ENCODE results near the gene PARD3.

The PARD3 gene

DNA sequence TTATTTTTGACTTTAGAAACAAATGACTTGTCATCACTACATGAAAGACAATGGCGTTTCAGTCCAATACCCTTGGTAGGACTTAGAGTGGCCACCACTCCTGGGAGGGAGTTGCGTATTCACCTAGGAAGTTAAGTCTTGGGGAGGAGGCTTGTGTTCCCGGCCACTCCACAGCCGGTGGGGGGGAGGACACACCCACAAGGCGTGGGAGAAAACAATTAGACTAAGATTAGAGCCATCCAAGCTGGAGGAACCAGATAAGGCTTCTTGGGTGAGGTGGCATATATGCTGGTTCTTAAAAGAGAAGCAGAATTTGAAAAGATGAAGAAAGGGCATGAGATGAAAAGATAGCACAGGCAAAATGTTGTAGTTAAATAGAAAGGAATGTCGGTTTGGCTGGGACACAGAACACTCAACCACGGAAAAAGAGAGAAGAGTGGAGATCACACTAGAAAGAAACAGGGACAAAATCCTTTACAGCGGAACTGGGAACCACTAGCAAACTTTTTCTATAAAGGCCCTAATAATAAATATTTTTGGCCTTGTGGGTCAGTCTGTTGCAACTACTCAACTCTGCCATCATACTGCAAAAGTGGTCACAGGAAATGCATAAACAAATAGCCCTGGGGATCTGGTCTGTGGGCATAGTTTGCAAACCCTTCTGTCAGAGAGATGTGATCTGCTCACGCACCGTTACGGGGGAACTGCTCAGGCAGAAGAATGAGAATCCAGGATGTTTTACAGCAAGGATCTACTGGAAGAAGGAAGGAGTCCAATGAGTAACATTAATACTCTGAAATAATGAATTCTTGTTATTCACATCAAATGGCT lies 651.8 kb downstream of the PARD3 start:
- DNase-seq (ENCODE audit: low read depth in 2 of 2): no peak

DNA sequence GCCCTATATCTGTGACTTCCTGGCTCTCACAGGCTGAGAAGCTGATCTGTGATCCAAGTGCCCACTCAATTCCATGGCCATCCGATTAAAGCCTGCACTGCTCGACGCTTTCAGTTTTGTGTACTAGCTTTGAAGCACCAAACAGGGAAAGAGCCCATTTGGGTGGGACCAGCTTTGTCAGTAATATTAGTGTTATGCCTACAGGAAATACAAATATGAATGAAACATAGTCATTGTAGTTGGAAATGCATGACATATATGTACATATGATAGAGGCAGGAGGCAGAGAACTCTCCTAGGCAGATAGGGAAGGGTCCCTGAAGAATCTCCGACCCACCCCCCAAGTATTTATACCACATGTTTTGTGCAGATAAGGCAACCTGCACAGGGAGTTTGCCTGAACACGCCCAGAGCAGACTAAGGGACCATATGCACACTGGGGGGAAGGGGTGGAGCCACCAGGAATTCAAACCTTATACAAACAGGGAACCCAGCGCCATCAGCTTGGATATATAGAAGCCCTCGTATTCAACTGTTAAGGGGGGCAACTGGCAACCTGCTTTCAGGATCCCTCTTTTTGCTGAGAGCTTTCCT lies 653.2 kb downstream of the PARD3 start:
- DNase-seq (ENCODE audit: low read depth in 2 of 2): no peak

DNA sequence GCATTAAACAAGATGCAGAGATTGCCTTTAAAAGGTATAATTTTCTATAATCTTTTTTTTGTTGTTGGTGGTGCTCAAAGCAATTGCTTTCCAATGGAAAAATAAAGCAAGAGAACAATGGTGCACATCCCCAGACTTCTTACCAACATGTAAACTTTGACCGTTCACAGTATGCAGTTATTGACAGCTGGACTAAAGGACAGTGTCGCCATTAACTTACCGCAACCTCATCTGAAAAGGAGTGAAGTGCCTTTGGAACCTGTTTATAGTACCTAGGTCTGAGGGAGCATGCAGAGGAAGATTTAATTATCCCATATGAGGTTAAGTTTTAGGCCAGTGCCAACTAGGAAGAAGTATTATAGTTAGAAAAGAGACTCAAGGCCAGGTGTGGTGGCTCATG lies 654.5 kb downstream of the PARD3 start:
- no peak for DNase-seq (ENCODE audit: low read depth in 2 of 2)

DNA sequence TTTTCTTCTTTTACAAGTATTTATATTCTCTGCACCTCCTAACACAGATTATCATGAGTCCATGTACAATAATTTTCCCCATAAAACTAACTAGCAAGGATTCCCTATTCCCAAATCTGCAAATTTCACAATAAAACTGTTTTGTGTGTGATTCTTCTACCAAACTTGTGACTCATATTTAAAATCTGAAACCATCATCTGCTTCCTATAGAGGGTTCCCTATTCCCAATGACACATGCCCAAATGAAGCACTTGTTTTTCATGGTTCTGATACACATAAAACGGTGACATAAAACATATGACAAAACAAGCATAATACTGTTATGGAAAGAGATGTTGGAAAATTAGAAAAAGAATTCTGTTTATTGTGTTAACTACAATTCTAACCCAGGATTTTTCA lies 657.6 kb downstream of the PARD3 start:
- DNase-seq (ENCODE audit: low read depth in 2 of 2): no peak

DNA sequence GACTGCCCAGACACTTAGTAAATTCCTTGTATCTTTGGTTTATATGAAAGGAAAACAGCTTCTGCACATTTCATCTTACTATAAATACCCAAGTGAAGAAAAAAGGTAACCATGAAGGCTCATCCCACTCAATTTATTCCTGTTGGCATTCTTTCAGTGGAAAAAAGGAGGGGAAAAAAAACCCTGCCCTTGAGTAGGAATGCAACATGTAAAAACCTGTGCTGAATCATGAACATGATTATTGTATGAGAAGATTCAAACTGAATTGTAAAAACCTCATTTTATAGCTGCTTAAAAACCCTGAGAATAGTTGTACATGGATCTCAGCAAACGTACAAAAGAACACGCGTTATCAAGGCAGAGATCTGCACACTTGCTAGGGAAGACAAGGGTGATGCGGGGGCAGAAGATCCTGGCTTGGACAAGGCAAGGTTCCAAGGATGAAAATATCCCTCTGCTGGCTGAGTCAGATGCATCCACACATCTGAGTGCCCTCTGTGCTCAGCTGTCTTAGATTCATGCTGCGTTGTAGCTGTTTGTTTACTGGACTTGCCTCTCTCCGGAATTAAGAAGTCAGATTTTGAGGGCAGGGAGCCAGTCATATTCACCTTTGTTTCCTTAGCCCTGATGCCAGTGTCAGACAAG lies 658.2 kb downstream of the PARD3 start:
- DNase-seq (ENCODE audit: low read depth in 2 of 2): no peak

DNA sequence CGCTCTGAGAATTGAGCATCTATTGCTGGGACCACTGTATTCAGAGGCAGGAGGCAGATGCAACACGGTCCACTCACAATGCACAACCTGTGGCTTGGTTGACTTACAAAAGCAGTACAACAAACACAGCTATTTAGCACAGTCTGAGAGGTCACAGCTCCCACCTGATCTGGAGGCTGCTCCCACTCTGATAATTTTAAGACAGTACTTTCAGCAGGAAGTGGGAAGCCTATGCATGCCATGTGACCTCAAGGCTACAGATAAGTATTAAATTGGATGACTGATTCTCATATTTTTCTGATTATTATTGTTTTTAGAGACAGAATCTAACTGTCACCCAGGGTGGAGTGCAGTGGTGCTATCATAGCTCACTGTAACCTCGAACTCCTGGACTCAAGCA lies 659.3 kb downstream of the PARD3 start:
- no peak for DNase-seq (ENCODE audit: low read depth in 2 of 2)

DNA sequence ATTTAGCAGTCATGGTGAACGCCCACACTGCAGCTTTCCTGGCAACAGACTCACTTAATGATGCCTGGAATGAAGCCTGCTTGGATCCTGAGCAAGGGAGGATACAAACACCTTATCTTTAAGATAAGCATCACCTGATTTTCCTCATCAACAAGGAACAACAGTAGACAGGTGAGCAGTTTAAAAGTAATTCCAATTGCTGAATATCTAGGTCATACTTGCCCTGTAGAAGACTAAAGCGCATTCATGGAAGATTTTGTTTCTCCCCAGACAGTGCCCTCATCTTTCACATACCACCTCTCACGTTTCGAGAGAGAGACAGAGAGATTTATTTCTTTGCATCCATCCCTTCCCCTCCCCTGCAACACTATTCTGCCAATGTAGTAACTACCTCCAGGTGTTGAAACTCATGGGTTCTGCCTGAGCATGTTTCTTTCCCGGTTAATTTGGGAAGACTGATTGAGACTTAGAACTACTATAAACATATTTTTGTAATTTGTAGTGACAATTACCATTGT lies 660.7 kb downstream of the PARD3 start:
- DNase-seq (ENCODE audit: low read depth in 2 of 2): no peak

DNA sequence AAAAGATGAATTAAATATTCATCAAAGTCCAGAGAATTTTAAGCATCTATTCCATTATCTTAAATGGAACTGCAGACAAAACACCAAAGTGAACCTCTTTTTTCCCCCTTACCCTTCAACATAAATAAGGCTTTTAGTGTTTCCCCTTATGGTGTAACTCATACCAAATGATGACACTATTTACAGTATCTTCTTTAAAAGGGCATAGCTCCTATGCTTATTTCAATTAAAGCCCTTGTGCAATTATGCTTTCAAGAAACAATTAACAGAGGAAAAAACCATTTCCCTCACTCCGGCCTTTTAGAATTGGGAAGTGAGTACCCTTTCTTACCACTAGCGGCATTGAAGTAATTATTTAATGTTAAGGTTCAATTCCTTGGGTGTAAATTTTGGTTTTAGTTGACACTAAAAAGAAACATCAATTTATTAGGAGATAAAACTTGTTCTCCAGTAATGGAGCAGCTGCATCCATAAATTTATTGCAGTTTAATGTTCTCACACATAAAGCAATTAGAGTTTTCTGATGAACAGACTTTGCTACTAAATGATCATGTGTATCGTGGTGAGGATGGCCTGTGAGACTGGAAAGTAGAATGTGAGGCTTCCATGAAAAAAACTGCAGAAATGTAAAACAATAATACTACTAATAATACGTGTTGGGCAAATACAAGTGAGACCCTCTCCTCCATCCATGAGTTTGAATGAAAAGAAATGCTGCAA lies 661.3 kb downstream of the PARD3 start:
- DNase-seq (ENCODE audit: low read depth in 2 of 2): no peak

DNA sequence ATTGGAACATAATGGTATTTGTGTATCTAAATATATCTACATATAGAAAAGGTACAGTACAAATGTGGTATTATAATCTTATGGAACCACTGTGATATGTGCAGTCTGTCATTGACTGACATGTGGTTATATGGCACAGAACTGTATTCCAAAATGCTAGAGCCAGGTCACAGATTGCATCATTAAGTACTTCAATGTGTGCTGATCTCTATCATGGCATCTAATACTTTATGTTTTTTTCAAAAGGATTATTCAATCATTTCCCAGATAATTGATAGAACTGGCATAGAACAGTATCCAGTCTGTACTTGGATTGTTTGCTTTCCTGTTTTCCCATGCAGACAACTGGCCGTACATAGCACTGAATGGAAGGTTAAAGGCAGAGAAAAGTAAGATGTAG lies 662.7 kb downstream of the PARD3 start:
- DNase-seq (ENCODE audit: low read depth in 2 of 2): no peak

DNA sequence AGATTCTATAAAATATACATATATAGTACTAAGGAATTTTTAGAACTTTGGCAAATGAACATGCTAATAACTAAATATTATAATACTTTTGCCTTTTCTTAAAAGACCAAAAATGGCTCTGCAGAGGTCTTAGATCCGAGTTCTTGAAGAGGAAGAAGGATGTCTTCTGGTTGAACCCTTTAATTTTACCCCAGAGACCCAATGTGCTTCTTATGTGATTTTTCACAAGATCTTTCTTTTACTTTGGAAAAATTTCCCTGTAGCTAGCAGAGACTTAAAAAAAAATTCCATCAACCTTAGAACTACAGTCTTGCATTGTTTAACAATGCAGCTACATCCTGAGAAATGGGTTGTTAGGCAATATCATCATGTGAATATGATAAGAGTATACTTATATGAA lies 663.2 kb downstream of the PARD3 start:
- no peak for DNase-seq (ENCODE audit: low read depth in 2 of 2)

DNA sequence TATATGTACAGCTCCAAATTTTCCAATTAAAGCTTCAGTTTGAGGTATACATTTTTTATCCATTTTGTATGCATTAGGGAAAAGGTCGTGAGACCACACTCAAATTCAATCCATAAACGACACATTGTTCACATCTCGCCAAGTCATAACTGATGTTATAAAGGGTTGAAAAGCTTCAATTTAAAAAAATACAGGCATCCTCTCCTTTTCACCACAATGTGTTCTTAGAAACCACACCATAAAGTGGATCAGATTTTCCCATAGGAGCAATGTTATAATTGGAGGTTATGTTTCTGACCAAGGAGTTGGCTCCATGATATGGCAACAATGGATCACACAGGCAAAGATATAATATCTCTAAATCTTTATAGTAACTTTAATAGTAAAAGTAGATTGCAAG lies 663.6 kb downstream of the PARD3 start:
- no peak for DNase-seq (ENCODE audit: low read depth in 2 of 2)

DNA sequence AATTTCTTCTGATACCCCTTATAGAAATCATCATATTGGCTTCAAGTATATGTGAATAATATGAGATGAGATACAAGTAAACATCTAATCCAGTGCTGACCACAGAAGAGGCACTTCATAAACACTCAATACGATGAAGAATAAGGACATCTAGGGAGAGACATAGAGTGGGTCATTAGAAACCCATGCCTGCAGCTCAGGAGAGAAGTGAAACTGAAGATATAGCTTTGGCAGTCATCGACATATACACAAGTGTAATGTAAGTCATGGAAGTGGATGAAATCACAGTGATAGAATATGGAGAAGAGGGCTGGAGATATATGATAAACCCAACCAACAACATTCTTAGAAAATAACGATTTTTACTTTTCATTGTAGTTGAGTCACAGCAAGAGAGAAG lies 665.0 kb downstream of the PARD3 start:
- DNase-seq (ENCODE audit: low read depth in 2 of 2): no peak

DNA sequence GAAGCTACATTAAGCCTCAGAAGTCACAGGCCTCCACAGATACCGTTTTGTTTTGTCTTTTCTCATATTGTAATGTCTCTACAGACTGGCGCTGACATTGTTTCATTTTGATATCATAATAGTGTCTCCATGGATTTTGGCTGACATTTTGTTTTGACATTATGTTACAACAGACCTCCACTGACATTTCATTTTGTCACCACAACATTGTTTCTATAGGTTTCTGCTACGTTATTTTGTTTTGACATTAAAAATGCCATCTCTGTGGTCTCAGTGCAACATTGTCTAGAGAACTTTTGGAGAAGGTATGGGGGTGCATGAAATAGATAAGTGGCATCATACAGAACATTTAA lies 666.8 kb downstream of the PARD3 start:
- no peak for DNase-seq (ENCODE audit: low read depth in 2 of 2)

DNA sequence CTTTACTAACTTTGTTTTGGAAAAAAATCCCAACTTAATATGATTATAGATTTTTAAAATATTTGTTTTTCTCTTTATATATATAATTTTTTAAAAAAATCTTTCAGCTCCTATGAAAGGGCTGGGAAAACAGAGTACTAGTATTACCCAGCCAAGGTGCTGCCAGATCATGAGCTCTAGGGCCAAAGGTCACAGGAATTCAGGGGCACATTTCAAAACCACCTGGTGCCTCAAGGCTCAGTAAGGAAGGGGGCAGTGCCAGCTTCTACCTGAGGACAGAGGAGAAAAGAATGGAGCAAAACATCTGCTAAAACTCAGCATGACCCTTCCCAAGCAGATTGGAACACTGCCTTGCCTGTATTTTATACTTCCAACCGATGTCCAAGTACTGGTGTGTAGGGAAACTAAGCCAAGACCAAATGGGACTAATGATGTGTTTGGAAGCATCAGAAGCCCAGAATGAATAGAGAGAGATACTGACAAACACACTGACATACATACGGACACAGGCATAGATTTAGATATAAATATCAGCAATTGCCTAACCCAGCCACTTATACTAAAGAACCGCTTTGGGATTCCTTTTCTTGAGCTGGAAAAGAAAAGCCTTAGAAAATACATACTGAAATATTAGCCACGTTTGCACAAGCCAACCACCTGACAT lies 667.3 kb downstream of the PARD3 start:
- no peak for DNase-seq (ENCODE audit: low read depth in 2 of 2)

DNA sequence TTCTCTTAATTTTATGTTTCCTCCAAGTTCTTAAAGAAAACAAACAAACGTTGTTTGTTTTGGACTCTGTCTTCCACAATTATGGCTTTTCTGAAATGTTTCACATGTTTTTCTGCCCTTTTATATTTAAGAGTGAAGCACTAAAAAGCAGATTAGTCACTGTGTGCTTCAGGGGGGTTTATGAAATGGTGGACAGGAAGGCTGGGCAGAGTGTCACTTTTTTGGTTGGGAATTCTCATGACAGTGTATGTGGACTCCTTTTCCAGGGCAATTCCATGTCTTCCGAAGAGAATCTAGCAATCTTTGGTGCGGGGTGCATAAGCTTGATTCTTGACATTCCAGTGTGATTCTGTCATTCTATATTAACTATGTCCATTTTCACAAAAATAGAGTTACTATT lies 669.4 kb downstream of the PARD3 start:
- no peak for DNase-seq (ENCODE audit: low read depth in 2 of 2)

DNA sequence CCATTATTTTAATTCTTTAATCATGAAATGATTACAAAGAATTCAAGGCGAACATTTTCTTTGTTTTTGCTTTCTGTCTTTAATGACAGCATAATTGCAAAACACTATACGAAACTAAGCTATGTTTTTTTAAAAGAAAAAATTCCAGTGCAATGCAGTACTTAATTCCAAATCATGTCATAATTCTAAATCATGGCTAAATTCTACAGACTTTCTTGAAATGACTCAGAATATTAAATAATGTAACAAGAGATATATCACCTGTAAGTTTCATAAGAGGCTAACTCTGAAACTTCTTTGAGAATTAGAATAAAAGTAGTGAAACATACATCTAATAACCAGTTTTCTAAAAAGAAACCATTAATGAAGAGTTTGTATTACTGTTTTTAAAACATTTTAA lies 671.6 kb downstream of the PARD3 start:
- DNase-seq (ENCODE audit: low read depth in 2 of 2): no peak

DNA sequence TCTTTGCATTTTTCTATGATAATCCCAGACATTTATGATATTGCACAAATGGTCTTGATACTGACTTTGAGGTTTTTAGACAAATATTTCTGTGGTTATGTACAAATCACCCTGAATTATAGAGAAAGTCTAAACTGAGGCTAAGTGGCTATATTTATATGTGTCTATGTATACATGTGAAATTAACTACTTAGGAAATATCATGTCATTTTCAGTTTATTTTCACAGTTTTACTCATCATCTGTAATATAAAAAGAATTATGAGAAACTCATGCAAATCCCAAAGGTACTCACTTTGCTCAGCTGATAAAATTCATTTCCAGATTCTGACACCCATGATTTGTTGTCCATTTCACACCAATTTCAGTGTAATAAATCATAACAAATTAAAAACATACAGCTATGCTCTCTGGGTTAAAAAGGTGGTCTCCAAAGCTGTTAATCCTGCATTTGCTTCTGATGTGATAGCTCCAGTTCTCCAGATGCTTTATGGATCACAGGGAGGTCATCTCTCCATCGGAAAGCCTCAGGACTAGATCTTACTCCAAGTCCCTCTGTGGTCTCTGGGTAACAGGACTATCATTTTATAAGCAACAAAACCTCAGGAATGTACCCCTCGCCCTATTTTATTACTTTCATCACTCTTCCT lies 673.9 kb downstream of the PARD3 start:
- DNase-seq (ENCODE audit: low read depth in 2 of 2): no peak

DNA sequence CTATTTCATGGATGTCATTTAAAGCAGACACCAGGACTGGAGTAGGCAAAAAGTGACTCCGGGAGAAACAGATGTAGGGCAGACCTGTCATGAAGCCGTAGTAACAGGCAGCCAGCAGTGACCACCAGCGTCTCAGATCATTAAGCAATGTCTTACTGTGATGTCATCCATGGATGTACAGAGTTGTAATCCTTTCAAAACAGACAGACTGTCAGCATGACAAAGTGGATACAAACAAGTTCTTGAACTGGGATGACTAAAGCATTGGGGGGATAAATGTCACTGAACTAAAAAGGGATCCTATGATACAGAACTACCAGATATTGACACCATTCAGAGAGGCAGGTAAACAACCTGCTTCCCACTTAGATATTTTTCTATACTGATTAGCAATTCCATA lies 675.5 kb downstream of the PARD3 start:
- DNase-seq (ENCODE audit: low read depth in 2 of 2): no peak

DNA sequence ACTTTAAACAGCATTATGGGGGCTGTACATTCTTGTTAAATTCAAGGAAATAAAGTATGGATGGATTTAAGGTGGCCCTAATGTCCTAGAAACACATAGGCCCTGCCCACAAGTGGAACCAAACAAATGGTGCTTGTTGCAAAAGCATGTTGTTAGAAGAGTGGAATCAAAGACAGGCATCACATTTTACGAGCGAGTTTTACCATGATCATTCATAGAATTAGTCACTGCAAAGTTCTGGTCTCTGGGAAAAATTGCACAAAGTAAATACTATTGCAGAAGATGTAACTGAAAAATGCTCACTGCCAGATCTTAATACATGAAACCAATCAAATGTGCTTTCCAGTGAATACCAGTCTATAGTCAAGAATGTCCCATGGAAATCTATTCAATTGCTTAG lies 677.1 kb downstream of the PARD3 start:
- no peak for DNase-seq (ENCODE audit: low read depth in 2 of 2)

DNA sequence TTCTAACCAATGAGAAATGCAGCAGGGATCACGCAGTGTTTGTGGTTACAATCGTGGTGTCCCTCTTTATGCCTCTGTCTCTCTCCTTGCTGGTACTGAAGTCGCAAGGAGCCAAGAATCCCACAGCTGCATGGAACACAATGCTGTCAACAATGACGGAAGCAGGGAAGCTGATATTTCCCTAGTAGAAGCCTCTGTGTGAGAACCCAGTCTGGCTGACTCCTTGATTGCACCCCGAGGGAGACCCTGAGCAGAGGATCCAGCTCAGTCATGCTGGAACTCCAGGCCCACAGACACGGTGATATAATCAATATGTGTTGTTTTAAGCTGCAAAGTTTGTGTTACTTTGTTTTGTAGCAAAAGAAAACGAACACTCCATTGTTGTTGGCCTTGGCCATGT lies 677.9 kb downstream of the PARD3 start:
- DNase-seq (ENCODE audit: low read depth in 2 of 2): no peak

DNA sequence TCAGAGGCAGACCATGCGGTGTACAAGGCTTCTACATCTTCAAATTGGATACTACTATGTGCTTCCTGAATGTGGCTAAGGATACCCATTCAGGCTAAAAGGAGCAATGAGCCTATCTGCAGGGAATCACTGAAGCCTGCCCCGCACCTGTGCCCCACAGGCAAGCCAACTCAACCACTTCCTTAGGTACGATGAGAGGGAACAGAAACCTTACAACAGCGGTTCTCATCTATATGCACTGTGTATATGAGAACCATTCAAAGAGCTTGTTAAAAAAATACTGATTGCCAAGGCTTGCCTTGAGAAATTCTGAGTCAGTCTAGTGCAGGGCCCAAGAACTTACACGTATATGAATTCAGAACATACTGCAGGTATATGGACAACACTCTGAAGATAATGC lies 679.6 kb downstream of the PARD3 start:
- no peak for DNase-seq (ENCODE audit: low read depth in 2 of 2)
